Activated naive CD4-positive, alpha-beta T cell (primary cell): Measurements from ENCODE around the gene ANKRD31.

Source experiments
- DNase-seq, 4 experiments: peaks; one replicate each; lab custom pipeline; 2025; lab: John Stamatoyannopoulos, UW

ANKRD31 gene

DNA sequence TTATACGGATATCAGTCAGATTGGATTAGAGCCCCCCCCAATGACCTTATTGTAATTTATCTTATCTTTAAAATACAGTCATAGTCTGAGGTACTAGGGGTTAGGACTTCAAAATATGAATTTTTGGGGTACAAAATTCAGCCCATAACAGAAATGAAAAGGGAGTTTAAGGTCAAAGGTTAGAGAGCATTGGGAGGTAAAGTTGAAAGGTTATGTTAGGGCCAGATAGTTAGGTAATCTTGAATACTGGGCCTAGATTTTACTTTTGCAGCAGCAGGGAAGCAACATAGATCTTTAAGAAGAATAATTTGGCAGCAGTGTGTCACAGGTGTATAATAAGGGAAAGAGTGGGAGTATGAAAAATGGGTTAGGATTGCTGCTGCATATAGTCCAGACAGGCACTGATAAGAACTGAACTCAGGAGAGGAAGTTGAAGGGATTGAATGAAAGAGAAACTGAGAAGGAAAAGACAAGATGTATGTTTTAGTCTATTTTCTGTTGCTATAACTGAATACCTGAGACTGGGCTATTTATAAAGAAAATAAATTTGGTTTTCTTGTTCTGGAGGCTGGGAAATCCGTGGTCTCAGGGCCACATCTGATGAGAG lies 173.7 kb downstream of the ANKRD31 start:
- DNase-seq = no peak

DNA sequence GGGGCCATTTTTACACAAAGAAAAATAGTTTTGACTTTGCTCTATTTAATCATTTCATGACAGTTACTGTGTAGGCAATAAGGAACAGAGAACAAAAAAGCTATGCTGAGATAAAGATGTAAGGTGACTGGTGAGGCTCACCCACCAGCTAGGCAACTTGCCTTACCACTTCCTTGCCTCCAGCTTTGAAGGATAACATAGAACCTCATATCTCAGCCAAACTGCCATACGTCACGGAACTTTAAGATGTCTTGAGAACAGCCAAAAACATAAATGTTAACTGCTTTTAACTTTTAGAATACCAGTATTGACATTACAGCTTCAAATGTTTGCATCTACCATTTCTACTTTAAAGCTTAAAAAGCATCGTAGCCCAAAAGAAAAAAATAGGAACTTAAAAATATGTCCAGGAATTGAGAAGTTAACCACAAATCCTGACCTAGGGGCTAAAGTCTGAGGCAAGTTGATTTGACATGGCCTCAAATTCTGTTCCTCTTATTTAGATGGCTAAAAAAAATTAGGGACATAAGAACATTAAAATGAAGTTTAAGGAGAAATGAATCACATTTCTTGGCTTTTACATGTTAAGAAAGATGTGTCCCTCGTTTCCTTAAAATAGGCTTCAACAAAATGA lies 176.6 kb downstream of the ANKRD31 start:
- peak in 2 of 4 experiments; percentile 17 to 28 for DNase-seq

DNA sequence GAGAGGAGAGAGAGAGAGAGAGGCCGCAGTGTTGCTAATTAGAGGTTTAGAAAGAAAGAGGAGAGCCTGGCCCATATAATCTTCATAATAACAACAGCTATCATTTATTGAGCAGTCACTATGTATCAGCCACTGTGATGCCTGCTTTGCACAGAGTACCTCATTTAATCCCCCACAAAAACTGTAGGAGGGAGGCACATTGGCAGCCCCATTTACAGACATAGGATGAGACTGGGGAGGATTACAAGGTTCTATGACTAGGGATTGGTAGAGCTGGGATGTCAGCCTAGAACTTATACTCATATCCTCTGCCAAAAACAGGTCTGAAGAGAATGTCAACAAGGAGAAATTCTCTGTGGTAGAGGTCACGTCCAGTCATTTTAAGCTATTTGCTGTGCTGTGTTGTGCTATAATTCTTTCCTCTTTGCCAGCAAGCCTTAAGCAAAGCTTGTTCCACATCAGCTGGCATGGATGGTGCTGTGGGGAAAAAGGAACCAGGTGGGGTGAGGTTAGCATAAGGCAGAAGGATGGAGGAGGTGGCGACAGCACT lies 177.6 kb downstream of the ANKRD31 start:
- DNase-seq = no peak

DNA sequence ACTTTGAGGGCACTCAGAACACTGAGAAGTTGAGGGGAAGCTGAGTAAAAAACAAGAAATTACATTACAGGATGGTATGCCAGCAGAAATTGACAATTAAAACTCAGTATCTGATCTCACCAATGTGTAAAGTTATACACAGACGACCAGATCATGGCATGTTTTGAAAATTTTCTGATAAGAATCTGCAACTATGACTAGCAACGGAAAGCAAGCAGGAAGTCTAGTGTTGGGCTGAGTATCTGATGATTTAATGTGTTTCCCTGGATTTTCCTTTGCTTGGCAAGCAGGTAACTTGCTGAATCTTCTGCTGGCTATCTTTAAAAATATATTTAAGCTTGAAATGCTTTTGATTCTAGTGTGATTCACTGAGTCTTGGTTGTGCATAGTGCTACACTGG lies 179.1 kb downstream of the ANKRD31 start:
- no peak for DNase-seq

DNA sequence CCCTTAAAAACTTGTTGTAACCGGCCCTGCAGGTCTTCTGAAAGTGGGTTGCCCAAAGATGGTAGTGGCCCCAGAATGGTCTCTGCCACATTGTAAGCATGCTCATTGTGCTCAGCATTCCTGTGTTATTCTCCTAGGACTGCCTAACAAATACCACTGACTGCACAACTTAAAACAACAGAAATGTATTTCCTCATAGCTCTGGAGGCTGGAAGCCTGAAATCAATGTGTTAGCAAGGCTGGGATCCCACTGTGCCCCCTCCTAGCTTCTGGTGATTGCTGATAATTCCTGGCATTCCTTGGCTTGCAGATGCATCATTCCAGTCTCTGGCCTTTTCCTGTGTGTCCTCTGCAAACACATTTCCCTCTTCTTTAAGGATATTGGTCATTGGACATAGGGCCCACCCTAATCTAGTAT lies 180.9 kb downstream of the ANKRD31 start:
- DNase-seq = no peak

DNA sequence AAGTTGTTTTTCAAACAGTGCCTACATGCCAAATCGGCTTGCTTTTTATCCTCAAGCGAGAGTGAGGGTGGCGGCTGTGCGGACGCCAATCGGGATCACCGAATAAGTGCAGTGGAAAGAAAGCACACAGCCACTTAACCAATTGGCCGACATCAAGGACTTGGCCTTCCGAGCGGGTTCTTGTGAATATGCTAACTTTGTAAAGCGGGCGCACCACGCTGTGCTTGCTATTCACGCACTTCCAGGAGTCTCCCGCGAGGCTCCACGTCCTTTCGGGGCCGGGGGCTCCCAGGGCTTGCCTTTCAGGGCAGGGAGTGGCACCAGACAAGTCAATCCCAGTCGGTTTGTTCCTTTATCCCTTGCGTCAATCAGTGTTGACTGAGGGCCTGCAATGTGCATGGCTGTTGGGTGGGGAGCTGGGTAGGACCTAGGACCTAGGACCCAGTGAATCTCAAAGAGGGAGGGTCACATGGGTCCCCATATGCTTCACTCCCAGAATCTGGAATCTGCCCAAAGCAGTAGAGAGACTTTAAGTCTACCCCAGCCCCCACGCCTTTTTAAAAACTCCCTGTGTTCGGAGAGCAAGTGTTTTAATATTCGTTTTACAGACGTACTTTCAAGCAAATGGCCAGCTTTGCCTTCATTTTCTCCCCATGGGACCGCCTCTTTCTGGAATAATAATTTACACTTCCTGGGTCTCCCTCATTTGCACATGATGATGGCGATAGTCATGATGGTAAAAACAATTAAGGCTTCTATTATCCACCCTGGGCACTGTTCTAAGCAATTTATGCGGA lies 182.3 kb downstream of the ANKRD31 start:
- peak in 2 of 4 experiments; percentile 12 to 42 for DNase-seq

DNA sequence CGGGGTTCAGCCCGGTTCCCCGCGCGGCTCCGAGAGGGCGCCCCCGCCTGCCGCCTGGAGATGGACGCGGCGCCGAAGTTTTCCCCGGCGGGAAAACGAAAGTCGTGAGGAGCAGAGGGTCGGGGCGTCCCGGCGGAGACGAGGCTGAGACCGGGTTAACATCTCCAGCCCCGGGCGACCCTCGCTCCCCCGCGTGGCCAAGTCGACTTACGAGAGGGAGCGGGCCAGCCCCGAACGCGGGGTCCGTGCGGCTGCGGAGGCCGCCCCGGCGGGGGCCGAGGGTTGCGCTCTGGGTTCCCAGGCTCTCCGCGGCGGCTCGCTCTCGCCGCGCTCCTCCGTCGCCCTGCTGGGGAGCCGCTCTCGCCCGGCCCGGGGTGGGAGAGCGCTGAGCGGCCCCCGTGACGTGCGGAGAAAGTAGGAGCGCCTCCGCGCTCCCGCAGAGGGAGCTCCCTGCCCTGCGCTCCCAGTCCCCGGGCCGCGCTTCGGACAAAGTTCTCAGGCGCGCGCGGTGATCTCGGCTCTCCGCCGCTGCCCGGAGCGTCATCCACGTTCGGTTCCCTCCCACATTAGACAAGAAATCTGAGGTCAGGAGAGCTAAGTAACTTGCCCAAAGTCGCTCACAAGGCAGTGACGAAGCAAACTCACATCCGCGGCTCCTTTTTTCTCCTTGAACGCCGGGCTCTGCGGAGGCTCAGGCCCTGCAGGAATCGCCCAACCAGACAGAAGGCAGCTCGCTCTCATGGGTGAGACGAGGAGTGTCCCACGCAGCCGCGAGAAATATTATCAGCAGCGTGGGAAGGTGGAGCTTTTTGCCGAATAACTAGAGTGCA lies 183.2 kb downstream of the ANKRD31 start:
- peak in 3 of 4 experiments; percentile 24 to 55 (median 37) for DNase-seq

DNA sequence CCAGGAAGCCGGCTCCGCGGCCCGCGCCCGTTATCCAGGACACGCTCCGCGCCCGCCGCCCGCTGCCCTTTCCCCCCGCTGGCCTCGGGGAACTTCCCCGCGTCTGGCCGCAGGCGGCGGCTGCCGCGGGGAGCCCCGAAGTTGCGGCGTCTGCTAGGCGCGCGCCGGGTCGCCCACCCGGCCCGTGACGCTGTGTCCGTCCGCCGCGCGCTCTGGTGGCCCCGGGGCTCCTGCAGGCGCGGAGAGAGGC lies 183.7 kb downstream of the ANKRD31 start:
- peak in 1 of 4 experiments; percentile 24 for DNase-seq

DNA sequence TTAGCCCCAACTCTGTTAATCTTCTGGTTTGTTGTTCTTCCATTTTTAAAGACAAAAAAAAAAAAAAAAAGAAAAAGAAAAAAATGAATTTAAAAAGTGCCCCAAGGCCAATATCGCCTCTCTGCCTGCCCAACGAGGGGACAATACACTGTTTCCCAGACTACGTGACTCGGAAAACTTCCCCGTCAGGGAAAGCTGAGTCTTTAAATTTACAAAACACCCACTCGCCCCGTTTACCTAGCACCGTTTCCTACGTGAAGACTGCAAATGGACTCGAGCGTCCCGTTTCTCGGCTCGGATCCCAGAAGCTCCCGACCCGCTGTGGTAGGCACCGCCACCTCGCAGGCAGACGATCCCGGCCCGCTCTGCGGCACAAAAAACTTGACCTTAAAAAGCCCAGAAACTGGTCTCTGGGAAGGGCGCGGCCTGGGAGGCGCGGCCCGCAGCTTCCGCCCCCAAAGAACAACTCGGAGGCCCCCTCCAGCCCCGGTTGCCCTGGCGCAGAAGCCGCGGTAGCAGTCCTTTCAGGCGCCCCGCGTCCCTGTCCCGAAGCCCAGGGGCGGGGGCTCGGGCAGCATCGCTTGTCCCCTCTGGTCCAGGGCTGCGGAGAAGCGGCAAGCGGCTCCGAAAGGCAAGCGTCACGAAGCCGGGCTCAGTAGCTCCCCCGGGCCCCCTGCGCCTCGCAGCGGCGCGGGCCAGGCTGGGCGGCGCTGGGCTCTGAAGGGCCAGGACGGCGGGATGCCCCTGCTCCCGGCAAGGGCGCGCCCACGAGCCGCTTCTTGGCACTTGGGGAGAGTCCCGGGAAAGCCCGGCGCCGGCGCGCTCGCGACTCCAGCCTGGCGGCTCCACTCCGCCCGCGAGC lies 184.3 kb downstream of the ANKRD31 start, which contains the start of gene GCNT4:
TSS of gene GCNT4 (minus strand) at position 367 of the 862 bp plus-strand sequence. CDS start 22,521 bp downstream, outside the sequence.
- peak in 2 of 4 experiments; percentile 38 to 45 for DNase-seq

DNA sequence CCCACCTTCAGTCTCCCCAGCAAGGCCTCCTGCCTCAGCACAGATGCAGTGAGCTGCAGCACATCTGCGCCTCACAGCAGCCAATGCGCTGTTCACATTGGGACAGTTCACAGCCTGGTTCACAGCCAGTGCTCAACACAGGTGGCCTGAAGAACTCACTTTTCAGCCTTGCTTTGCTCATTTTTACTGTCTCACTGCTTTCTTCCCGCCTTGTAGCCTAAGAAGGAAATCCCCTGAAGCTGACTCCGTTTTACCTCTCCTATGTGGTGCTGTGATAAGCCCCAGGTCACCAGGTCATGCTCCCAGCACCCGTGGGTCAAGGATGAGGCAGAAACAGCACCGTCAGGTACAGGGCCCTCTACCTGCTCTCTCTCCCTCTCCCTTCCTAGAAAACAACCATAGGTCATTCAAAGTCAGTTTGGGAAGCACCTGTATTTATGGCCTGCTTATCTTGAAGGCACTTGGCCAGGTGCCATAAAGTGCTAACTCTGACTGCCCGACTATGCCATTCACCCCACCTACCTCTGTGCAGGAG lies 185.4 kb downstream of the ANKRD31 start:
- DNase-seq = peak in 1 of 4 experiments; percentile 31

DNA sequence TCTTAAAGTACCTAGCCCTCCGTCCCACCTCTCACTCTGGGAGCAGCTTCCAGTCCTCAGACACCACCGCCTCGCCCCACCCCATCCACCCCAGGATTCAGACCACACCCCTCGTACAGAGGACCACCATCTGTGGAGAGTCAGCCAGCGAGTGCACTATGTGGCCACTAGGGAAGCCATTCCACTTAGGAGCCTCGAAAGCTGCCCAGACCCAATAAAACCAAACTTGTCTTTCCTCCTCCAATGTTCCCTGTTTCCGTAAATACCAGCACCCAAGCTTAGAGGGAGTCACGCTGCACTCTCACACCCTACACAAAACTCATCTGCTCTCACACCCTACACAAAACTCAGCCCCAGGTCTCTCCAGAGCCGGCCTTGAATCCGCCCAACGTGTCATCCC lies 186.3 kb downstream of the ANKRD31 start:
- DNase-seq = no peak

DNA sequence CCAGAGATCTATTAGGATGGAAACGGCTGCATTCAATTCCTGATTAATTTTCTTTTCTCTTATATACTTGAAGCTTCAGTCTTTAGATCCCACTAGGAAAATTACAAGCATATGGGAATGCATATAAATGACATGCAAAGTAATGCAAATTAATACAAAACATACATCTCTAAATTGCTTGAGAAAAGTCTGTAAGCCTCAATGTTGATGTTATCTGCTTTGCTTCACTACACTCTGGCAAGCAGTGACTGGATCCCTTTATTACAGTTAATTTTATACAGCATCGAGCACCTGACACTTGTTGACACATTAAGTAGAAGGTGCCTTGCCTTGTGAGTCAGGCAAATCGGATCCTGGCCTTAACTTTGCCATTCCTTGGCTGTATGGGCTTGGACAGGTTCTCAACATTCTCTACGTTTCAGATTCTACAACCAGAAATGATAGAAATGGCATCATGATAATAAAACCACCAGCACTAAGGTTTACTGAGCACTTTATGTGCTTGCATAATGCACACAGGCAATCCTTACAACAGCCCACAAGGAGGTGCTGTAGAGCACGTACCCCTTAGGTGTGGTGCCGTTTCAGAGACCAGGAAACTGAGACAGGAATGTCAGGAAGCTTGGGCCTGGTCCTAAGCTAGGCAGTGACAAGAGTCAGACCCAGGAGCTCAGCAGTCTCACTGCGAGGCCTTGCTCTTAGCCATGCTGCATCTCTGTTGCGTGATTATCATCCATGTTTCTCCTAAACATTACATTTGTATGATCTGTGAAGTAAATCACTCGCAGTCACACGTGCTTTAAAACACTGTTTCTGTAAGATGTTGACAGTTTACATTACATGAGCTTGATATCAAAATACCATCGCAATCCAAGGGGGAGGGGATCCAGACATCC lies 187.0 kb downstream of the ANKRD31 start:
- DNase-seq = peak in 3 of 4 experiments; percentile 4 to 52 (median 42)

DNA sequence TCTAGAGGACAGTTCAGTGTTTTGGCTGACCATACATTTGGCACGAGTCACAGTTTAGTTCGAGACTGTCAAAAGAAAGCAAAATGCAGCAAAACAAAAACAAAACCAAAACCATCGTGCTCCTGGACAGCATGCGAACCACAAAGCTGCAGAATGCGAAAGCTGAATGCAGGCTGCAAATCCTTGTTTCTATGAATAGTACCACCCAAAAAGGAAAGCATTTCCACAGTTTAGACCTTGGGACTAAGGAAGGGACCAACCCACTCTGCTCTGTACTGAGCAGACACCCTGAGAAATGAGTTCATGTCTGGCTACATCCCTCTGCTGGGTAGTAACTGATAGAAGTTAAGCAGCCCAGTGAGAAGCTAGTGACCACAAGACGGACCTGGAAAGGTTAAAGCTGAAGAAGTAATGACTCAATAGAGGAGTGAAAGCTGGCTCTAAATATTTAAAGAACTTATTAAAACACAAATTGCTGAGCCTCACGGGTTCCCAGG lies 188.2 kb downstream of the ANKRD31 start:
- no peak for DNase-seq

DNA sequence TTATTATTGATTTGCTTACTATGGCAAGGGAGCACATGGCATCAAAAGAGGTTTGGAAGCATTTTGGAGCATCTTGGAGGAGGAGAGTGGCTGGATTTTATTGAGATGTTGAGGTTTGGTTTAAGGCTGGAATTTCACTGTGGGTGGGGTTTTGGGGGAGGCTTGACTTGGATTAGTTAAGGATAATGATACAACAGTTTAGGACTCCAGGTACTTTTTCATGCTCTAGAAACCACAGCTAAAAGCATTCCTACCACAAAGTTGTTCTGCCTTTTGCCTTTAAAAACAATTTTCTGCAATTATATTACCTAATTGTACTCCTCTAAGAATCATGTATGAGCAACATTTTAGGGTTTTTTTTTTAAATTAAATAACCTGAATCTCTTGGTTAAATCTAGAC lies 189.3 kb downstream of the ANKRD31 start:
- no peak for DNase-seq

DNA sequence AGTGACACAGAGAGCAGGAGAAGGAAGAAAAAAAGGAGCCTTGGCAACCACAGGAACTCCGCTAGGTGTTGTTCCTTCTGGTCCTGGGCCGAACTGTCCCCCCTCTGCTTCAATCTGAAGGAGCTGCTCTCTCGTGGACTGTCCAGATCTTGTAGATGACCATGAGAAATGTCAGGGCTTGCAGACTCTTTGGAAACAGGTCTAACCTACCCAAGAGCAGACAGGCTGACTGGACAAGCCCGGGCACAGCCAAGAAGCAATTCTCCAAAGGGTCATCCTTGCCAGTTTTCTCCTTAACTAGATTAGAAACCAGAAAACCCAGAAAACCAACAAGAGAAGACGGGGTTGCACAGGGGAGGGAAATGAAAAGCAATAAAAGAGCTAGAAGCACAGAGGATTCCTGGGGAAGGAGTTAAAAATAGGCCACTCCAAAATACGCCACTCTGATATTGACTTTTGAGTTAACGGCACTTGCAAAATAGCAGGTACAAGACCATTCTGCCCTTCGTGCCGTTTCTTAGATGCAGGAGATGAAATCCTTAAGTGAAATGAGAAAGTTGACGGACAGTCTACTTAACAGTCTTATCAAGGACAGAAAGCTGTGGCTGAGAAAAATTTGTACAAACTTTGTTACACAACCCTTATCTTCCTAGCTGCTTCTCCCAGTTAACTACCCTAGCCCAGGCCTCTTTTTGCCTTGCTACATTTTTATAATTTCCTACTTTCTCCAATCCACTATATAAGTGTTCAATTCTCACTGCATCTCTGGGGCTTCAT lies 190.1 kb downstream of the ANKRD31 start:
- no peak for DNase-seq

DNA sequence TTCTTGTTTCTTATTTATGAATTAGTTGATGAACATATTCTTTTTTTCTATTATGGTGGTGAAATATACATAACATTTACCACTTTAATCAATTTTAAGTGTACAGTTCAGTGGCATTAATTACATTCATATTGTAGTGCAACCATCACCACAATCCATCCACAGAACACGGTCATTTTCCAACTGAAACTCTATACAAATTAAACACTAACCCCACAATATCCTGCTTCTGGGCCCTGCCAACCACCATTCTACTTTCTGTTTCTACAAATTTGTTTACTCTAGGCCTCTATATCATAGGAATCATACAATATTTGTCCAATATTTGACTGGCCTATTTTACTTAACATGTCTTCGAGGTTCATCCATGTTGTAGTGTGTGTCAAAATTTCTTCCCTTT lies 191.6 kb downstream of the ANKRD31 start:
- DNase-seq = no peak

DNA sequence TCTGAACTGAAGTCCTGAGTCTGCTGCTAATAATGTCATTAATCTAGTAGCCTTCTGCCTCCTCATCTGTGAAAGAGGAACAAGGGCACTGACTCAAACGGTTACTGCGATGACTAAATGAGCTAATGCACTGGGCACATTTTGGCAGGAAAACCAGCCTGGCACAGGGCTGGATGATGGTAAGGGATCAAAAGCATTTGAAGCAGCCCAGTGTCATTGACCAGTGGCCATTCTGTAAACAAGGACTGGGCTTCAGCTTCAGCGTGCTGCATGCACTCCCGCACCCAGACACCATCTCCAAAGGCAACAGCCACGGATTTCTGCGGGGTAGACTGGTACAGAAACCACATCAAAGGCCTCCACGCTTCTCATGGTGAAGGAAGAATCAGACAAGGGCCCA lies 192.3 kb downstream of the ANKRD31 start:
- no peak for DNase-seq

DNA sequence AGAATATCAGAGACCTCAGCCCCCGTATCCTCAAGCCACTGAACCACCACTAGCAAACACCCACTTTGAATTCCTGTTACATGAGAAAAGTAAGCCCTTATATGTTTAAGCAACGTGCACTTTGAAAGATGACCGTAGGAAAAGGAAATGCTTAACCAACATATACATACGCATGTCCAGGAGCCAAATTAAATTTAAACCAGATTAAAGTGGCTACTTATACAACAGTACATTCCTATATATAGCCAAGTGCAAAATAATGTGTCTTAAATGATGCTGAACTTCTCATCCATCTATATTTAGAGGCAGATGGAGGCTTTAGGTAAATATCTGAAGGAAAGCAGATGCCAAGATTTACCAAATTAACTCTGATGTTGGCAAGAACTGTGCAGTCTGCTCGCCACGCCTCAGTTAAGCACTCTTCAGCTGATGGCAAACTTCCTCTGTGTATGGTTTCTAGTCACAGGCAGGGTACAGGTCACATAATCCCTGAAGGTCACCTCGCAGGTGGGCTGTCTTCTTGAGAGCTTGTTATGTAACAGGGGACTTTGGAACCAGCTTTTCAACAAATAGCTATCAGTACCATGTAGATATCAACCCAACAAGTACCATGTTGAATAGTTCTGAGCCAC lies 192.9 kb downstream of the ANKRD31 start:
- DNase-seq = no peak
